HepG2 (cell line): ENCODE measurements around the gene THSD1. TPM values are rescaled to one million over a fixed set of nuclear protein-coding genes. Genes with fewer than 3 reads are reported as not detected.

ENCODE experiments used
- ATAC-seq: fragments of 200-7000 bp; cut with Tn5 transposase; 3 replicates; pipeline ENCODE4 v1.9.1; 2020; ENCODE audit warnings: mild to moderate bottlenecking, moderate library complexity
- BruUV-seq: library from RNA; stranded (reverse); fragments of 400-500 nt; replicated peaks from 2 replicates; lab custom pipeline; 2021; lab: Mats Ljungman, UMichigan
- CTCF ChIA-PET: fragments of 300-600 bp; formaldehyde crosslinking; extraction: SDS; loops from one replicate; lab custom pipeline; 2021; ENCODE audit warnings: low total read pairs, inconsistent platforms, low intra/inter-chr PET ratio; lab: Yijun Ruan, JAX
- POLR2A ChIA-PET: fragments of 350-600 bp; sonication (Branson Sonifier 250); formaldehyde crosslinking; loops from one replicate; lab custom pipeline; 2020; ENCODE audit warnings: antibody characterized with exemption, inconsistent platforms; lab: Yijun Ruan, JAX
- DNase-seq: peaks from one replicate; pipeline ENCODE4 v3.0.0-alpha.2; 2015; ENCODE audit warnings: low spot score
- FAIRE-seq: peaks from 3 replicates; lab custom pipeline; 2011; peaks lifted over from hg19 to GRCh38; lab: Jason Lieb, UNC
- H2AFZ ChIP-seq: one replicate; pipeline ENCODE4 v1.6.1; 2011; ENCODE audit warnings: low read length, inconsistent platforms
- H3K27ac ChIP-seq: fragments of 300-600 bp; 3 replicates; pipeline ENCODE4 v1.8.0; 2011; ENCODE audit warnings: mixed run types, mild to moderate bottlenecking, mixed read lengths, low read length, inconsistent platforms; ENCODE audit not compliant: insufficient read depth; ENCODE audit errors: extremely low read length
- H3K27me3 ChIP-seq, 2 experiments: fragments of 200-600 bp in 1 of 2; 2 replicates in 1 of 2; 3 replicates in 1 of 2; pipeline versions ENCODE4 v1.6.0 to v1.8.0; 2011; ENCODE audit warnings: low read length in 2 of 2, mild to moderate bottlenecking in 2 of 2, moderate library complexity in 2 of 2, inconsistent platforms in 1 of 2; ENCODE audit not compliant: insufficient read depth in 2 of 2, control insufficient read depth in 1 of 2
- H3K36me3 ChIP-seq, 2 experiments: fragments of 200-600 bp in 1 of 2; replicated peaks in 1 of 2; 2 replicates in 1 of 2; 3 replicates in 1 of 2; pipeline versions ENCODE4 v1.5.1 to v1.8.0; 2011; ENCODE audit warnings: low read length in 2 of 2, inconsistent platforms in 1 of 2; ENCODE audit not compliant: insufficient read depth in 2 of 2, control insufficient read depth in 1 of 2
- H3K4me1 ChIP-seq: 2 replicates; pipeline ENCODE4 v1.5.1; 2012; ENCODE audit warnings: low read length, inconsistent platforms; ENCODE audit not compliant: insufficient read depth
- H3K4me2 ChIP-seq: 2 replicates; pipeline ENCODE4 v1.6.0; 2011; ENCODE audit warnings: low read depth, low read length, inconsistent platforms
- H3K4me3 ChIP-seq, 3 experiments: fragments of 200-600 bp in 1 of 3; sonication (generic), shearing (Covaris generic) in 1 of 3; replicated peaks in 1 of 3; 2 replicates each; pipeline ENCODE4 v1.5.1; 2011 to 2016; ENCODE audit warnings: low read length in 3 of 3, inconsistent platforms in 2 of 3, low read depth in 2 of 3, mild to moderate bottlenecking in 2 of 3, control low read depth in 1 of 3, mixed read lengths in 1 of 3; ENCODE audit not compliant: insufficient read depth in 1 of 3
- H3K79me2 ChIP-seq: one replicate; pipeline ENCODE4 v1.6.1; 2011; ENCODE audit warnings: low read length, inconsistent platforms; ENCODE audit not compliant: insufficient read depth
- H3K9ac ChIP-seq: 2 replicates; pipeline ENCODE4 v1.6.0; 2011; ENCODE audit warnings: mild to moderate bottlenecking, low read depth, low read length, inconsistent platforms; ENCODE audit not compliant: insufficient read depth
- H3K9me3 ChIP-seq: 2 replicates; pipeline ENCODE4 v1.5.1; 2012; ENCODE audit warnings: mild to moderate bottlenecking, low read length
- H4K20me1 ChIP-seq: 2 replicates; pipeline ENCODE4 v1.6.0; 2011; ENCODE audit warnings: inconsistent platforms, mild to moderate bottlenecking, low read length, moderate library complexity; ENCODE audit not compliant: insufficient read depth
- FOXK1 ChIP-seq: sonication (generic); formaldehyde crosslinking; IDR thresholded peaks from 2 replicates; pipeline ENCODE4 v1.4.0; 2020; ENCODE audit warnings: low read depth, missing genetic modification reagents, borderline replicate concordance
- KDM5A ChIP-seq: fragments of 200-600 bp; sonication (generic); IDR thresholded peaks from 2 replicates; pipeline ENCODE4 v1.7.0; 2018; ENCODE audit warnings: antibody characterized with exemption, mild to moderate bottlenecking, low read length, borderline replicate concordance
- KMT2A ChIP-seq: sonication (generic); formaldehyde crosslinking; IDR thresholded peaks from 2 replicates; pipeline ENCODE4 v1.4.0; 2020; ENCODE audit warnings: missing genetic modification reagents
- PITX1 ChIP-seq: sonication (generic); formaldehyde crosslinking; IDR thresholded peaks from 2 replicates; pipeline ENCODE4 v1.5.1; 2020; ENCODE audit warnings: mild to moderate bottlenecking, missing genetic modification reagents
- POLR2AphosphoS2 ChIP-seq: IDR thresholded peaks from 2 replicates; pipeline ENCODE4 v1.6.1; 2011; ENCODE audit warnings: low read depth, low read length, improper control_type of control experiment
- SMC3 ChIP-seq: IDR thresholded peaks from 2 replicates; pipeline ENCODE4 v1.6.1; 2011; ENCODE audit warnings: low read length, improper control_type of control experiment
- SMYD3 ChIP-seq: sonication (generic); formaldehyde crosslinking; IDR thresholded peaks from 2 replicates; pipeline ENCODE4 v1.8.1; 2023; ENCODE audit warnings: mild to moderate bottlenecking, missing genetic modification reagents
- SNAI1 ChIP-seq: sonication (generic); formaldehyde crosslinking; IDR thresholded peaks from 2 replicates; pipeline ENCODE4 v1.5.0; 2020; ENCODE audit warnings: mild to moderate bottlenecking, missing genetic modification reagents, borderline replicate concordance
- ZNF720 ChIP-seq: sonication (generic); formaldehyde crosslinking; IDR thresholded peaks from 2 replicates; pipeline ENCODE4 v1.4.0; 2020; ENCODE audit warnings: missing genetic modification reagents
- ZNF841 ChIP-seq: sonication (generic); formaldehyde crosslinking; IDR thresholded peaks from 2 replicates; pipeline ENCODE4 v1.8.1; 2023; ENCODE audit warnings: missing genetic modification reagents, borderline replicate concordance
- WGBS: methylation state at CpG from one replicate; pipeline ENCODE4 v1.1.6; 2017; ENCODE audit warnings: low lambda C conversion rate; 5-methylcytosine and 5-hydroxymethylcytosine counted together
- in situ Hi-C: cut with HindIII; loops from 2 replicates; pipeline ENCODE4 v1.10.0; 2017; ENCODE audit warnings: low pct_unique_long_range_greater_than_20kb; ENCODE audit not compliant: extremely low pct_ligation_motif_present
- intact Hi-C: fragments of 100-400 bp; cut with micrococcal nuclease; formaldehyde crosslinking; loops from one replicate; pipeline ENCODE4 v1.10.0; 2022; ENCODE audit not compliant: unreplicated experiment
- polyA plus RNA-seq, 8 experiments: library from polyadenylated mRNA; depleted of rRNA in 3 of 8; stranded (reverse) in 7 of 8; unstranded in 1 of 8; fragments of >200 nt; fragmentation: Illumina TruSeq in 4 of 8; extraction: Trizol in 4 of 8; gene quantifications; 2 replicates each; pipeline versions ENCODE4 v1.2.1 to v1.2.3, GENCODE V29; 2011 to 2016; ENCODE audit warnings: low read depth in 4 of 8, missing spikeins in 1 of 8, mixed read lengths in 1 of 8; ENCODE audit not compliant: insufficient read depth in 1 of 8
- total RNA-seq, 5 experiments: library from RNA; depleted of rRNA; stranded (reverse); fragments of >200 nt; fragmentation: Illumina TruSeq; extraction: Trizol; gene quantifications; 2 replicates each; pipeline ENCODE4 v1.2.3, GENCODE V29; 2016; ENCODE audit warnings: low read depth in 1 of 5
- TF ChIP-seq, protein P1 (sequence below): sonication (generic); formaldehyde crosslinking; IDR thresholded peaks from 2 replicates; pipeline ENCODE4 v1.5.0; 2020; ENCODE audit warnings: missing genetic modification reagents
- TF ChIP-seq, protein P2 (sequence below): IDR thresholded peaks from 2 replicates; pipeline ENCODE4 v1.6.1; 2012; ENCODE audit warnings: inconsistent platforms
- TF ChIP-seq, protein P3 (sequence below): sonication (generic); formaldehyde crosslinking; IDR thresholded peaks from 2 replicates; pipeline ENCODE4 v1.5.0; 2020; ENCODE audit warnings: mild to moderate bottlenecking, missing genetic modification reagents

Gene THSD1
- total and polyA plus RNA-seq, 2 of the 13 experiments (the other 11 are each of a cell fraction or from before 2014, with no cell fraction given): 0.11 to 0.15 TPM

DNA sequence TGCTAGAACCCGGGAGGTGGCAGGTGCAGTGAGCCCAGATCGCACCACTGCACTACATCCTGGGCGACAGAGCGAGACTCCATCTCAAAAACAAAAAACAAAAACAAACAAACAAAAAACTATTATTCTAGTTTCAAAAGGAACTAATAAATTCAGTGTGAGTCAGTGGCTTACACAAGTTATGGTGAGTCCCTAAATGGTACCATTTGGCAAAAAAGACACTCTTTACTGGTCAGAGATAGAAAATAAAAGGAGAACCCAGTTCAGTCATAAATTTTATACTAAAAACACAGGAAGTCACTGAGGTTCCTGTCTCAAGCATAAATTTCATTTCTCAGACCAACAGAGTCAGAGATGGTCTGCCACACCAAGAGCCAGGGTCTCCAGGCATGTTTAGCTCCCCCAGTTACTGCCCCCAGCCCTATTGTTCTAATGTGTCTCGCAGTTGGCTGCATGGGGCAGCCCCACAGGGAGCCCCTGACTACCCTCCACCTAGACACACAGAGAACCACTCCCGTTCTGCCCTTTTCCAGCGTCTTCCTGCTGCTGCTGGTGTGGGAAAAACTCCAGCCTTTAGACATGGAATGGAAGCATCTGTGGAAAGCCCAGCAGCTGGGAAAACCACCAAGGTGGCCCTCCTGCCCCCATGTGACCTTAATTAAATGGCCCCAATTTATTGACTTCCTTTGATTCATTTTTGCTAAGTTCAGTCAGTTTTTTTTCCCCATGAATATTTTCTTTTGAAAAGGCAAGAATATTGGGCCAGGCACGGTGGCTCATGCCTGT lies 12.2 kb downstream of the THSD1 start:
- Histone ChIP-seq H3K9ac (no peak overlapping the region), H3K4me2 (no peak overlapping the region), H3K4me1 (no peaks in the 10 kb centered on the region), H3K79me2 (no peaks in the 10 kb centered on the region), H3K27me3 (peaks cover 1 to 14% of the 10 kb centered on the region in 2 experiments; a peak in 3 of 5 replicates), H3K27ac (no peak overlapping the region), H3K4me3 (no peak overlapping the region), H3K9me3 (no peaks in the 10 kb centered on the region), H3K36me3 (no peaks in the 10 kb centered on the region), H4K20me1 (no peaks in the 10 kb centered on the region), H2AFZ (no peak overlapping the region)
- DNase-seq (no peak), FAIRE-seq (no peak), ATAC-seq (no peak)
- BruUV-seq: no TSS peak
- CTCF ChIA-PET: no interaction called here
- in situ Hi-C loops (no loop called here), intact Hi-C loops (no loop called here)
- POLR2A ChIA-PET: no interaction called here
- WGBS: 20% methylated on average over 8 of the region's 8 CpGs
- TF ChIP-seq, protein P1, sequence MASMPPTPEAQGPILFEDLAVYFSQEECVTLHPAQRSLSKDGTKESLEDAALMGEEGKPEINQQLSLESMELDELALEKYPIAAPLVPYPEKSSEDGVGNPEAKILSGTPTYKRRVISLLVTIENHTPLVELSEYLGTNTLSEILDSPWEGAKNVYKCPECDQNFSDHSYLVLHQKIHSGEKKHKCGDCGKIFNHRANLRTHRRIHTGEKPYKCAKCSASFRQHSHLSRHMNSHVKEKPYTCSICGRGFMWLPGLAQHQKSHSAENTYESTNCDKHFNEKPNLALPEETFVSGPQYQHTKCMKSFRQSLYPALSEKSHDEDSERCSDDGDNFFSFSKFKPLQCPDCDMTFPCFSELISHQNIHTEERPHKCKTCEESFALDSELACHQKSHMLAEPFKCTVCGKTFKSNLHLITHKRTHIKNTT (CRISPR knock-in tag): no peak
- TF ChIP-seq SNAI1 (CRISPR knock-in tag) (no peak), POLR2AphosphoS2 (no peak), ZNF720 (CRISPR knock-in tag) (no peak), KMT2A (no peak)

DNA sequence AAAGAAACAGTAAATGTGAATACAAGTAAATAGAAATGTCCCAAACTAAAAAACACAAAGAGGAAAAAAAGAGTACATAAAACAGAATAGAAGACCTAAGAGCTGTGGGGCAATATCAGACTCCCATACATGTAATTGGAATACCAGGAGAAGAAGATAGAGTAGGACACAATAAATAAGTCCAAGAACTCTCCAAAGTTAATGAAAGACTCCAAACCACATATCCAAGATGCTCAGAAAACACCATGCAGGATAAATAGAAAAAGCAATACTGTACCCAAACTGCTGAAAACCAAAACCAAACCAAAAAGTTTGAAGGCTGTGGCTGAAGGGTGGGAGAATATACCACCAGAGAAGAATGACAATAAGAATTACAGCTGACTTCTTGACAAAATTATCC lies 18.3 kb downstream of the THSD1 start:
- Histone ChIP-seq H3K27me3 (peaks cover 1 to 24% of the 10 kb centered on the region in 2 experiments; a peak in 4 of 5 replicates), H3K36me3 (no peaks in the 10 kb centered on the region), H3K27ac (no peak overlapping the region), H4K20me1 (no peaks in the 10 kb centered on the region; the same call in 1 of the 2 replicates), H3K4me2 (no peak overlapping the region), H3K79me2 (no peaks in the 10 kb centered on the region), H3K9ac (no peak overlapping the region), H3K4me3 (no peak overlapping the region), H3K4me1 (no peaks in the 10 kb centered on the region), H2AFZ (no peak overlapping the region), H3K9me3 (no peaks in the 10 kb centered on the region)
- FAIRE-seq (no peak), ATAC-seq (no peak), DNase-seq (no peak)
- no TSS peak for BruUV-seq
- intact Hi-C loops: no loop called here
- in situ Hi-C loops: no loop called here
- CTCF ChIA-PET: no interaction called here
- POLR2A ChIA-PET: no interaction called here
- TF ChIP-seq, protein P2, sequence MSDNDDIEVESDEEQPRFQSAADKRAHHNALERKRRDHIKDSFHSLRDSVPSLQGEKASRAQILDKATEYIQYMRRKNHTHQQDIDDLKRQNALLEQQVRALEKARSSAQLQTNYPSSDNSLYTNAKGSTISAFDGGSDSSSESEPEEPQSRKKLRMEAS: no peak
- no peak for TF ChIP-seq SMYD3 (CRISPR knock-in tag)
- TF ChIP-seq ZNF841 (CRISPR knock-in tag): no peak
- no peak for TF ChIP-seq SMC3
- TF ChIP-seq KDM5A: no peak
- TF ChIP-seq, protein P3, sequence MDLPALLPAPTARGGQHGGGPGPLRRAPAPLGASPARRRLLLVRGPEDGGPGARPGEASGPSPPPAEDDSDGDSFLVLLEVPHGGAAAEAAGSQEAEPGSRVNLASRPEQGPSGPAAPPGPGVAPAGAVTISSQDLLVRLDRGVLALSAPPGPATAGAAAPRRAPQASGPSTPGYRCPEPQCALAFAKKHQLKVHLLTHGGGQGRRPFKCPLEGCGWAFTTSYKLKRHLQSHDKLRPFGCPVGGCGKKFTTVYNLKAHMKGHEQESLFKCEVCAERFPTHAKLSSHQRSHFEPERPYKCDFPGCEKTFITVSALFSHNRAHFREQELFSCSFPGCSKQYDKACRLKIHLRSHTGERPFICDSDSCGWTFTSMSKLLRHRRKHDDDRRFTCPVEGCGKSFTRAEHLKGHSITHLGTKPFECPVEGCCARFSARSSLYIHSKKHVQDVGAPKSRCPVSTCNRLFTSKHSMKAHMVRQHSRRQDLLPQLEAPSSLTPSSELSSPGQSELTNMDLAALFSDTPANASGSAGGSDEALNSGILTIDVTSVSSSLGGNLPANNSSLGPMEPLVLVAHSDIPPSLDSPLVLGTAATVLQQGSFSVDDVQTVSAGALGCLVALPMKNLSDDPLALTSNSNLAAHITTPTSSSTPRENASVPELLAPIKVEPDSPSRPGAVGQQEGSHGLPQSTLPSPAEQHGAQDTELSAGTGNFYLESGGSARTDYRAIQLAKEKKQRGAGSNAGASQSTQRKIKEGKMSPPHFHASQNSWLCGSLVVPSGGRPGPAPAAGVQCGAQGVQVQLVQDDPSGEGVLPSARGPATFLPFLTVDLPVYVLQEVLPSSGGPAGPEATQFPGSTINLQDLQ: no peak
- no peak for TF ChIP-seq FOXK1 (CRISPR knock-in tag)
- TF ChIP-seq PITX1 (CRISPR knock-in tag): no peak
